Mammary epithelial cell (primary cell): ENCODE results near the gene ZCCHC3.

Experiments used
- EZH2 ChIP-seq: IDR thresholded peaks from 2 replicates; pipeline ENCODE4 v1.6.1; 2012; ENCODE audit warnings: low read length, inconsistent platforms, borderline replicate concordance
- TF ChIP-seq, protein P1 (sequence below), 2 donors: IDR thresholded peaks in 1 of 2; conservative IDR thresholded peaks in 1 of 2; 2 replicates each; pipeline ENCODE4 v1.5.1; 2011 to 2012; ENCODE audit warnings: inconsistent platforms in 2 of 2, low read length in 2 of 2, mild to moderate bottlenecking in 2 of 2, control low read depth in 1 of 2, low read depth in 1 of 2; ENCODE audit not compliant: insufficient read depth in 1 of 2; ENCODE audit errors: extremely low read depth in 1 of 2

DNA sequence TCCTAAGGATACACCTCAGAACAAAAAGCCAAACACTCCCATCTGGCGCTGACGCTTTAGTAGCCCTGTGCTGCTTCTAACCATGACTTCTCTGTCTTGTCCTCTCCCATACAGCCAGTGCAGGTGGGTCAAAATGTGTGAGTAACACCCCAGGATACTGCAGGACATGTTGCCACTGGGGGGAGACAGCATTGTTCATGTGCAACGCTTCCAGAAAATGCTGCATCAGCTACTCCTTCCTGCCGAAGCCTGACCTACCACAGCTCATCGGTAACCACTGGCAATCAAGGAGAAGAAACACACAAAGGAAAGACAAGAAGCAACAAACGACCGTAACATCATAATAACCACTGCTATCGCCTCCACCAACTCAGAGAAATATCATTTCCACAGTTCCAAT lies 38.4 kb upstream of the ZCCHC3 start:
- TF ChIP-seq, protein P1, sequence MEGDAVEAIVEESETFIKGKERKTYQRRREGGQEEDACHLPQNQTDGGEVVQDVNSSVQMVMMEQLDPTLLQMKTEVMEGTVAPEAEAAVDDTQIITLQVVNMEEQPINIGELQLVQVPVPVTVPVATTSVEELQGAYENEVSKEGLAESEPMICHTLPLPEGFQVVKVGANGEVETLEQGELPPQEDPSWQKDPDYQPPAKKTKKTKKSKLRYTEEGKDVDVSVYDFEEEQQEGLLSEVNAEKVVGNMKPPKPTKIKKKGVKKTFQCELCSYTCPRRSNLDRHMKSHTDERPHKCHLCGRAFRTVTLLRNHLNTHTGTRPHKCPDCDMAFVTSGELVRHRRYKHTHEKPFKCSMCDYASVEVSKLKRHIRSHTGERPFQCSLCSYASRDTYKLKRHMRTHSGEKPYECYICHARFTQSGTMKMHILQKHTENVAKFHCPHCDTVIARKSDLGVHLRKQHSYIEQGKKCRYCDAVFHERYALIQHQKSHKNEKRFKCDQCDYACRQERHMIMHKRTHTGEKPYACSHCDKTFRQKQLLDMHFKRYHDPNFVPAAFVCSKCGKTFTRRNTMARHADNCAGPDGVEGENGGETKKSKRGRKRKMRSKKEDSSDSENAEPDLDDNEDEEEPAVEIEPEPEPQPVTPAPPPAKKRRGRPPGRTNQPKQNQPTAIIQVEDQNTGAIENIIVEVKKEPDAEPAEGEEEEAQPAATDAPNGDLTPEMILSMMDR (conservative IDR thresholded peaks at IDR 0.05 in 1 of 2, IDR thresholded peaks at IDR 0.05 in 1 of 2; ENCODE audit: extremely low read depth in 1 of 2, insufficient read depth in 1 of 2, low read depth in 1 of 2, low read length in 2 of 2): peak in 1 of 2 donors; percentile 9
- TF ChIP-seq EZH2: no peak
